ENCODE measurements around the gene ATPAF2.
"Not testable (repeated sequence)": the region's sequence is repeated elsewhere in the genome, so short reads cannot be mapped to it uniquely, and the experiment has no call there.

The ATPAF2 gene

DNA sequence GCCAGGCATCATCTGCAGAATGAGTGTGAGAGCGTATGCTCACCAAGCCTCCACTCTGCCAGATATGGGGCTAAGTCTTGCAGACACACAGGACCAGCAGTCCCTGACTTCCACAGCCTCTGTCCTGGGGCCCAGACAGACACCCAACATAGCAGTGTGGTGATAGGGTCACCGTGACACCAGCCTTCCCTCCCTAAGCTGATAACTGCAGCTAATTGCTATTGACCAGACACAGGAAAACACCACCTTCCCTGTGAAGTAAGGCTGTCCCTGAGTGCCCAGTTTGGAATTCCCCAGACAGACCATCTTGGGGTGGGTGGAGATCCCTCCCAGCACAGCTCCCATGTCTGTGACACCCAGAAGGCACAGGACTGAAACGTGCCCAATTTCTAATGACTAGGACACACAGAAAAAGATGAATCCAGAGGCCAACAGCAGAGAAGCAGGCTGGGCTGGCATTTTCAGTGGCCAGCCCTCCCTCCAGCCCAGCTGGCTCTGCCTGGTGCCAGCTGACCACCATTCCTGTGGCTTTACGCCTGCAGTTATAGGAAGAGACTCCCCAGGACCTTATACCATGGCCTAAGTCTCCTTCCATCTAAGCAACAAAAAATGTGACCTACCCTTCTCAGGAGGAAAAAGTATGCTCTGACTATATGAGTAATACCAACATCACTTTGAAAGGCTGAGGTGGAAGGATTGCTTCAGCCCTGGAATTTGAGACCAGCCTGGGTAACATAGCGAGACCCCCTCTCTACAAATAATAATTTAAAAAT is 30.3 kb downstream of the ATPAF2 start:
- Mint-ChIP-seq H3K27ac (no peak overlapping the region), H3K4me1 (ENCODE audit: low read depth) (no peaks in the 10 kb centered on the region), H3K9me3 (no peaks in the 10 kb centered on the region), H3K36me3 (ENCODE audit: low read depth) (peaks cover 17% of the 10 kb centered on the region), H3K27me3 (no peaks in the 10 kb centered on the region), H3K4me3 (no peak overlapping the region)

DNA sequence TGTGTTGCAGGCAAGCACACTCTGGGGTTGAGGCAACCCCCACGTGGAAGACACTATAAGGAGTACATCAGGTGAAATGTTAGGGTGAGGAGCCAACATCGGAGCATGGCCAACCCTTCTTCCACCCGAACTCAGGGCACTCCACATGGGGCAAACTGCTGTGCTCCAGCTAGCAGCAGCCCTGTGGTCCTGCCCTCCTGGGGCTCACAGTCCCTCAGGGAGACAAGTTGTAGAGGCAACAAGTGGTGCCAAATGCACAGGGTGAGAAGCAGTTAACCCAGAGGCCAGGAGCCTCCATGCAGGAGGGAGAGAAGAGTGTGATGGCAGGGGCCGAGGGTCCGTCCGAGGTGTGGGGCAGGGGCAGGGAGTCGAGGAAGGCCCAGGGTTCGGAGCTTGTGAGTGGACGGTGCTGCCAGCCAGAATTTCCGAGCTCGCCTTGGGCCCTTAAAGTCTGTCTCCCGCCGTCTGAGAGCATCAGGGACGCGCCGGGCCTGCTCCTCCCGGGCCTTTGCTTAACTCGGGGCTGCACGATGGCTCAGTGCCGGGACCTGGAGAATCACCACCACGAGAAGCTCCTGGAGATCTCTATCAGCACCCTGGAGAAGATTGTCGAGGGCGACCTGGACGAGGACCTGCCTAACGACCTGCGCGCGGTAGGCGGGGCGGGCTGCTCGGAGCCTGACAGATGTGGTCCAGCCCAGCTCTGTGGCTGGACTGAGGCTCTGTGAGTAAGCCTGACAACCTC is 32.3 kb downstream of the ATPAF2 start:
- Mint-ChIP-seq H3K4me3 (no peak overlapping the region), H3K36me3 (ENCODE audit: low read depth) (peaks cover 8% of the 10 kb centered on the region), H3K27ac (no peak overlapping the region), H3K4me1 (ENCODE audit: low read depth) (no peaks in the 10 kb centered on the region), H3K9me3 (no peaks in the 10 kb centered on the region), H3K27me3 (no peaks in the 10 kb centered on the region)

DNA sequence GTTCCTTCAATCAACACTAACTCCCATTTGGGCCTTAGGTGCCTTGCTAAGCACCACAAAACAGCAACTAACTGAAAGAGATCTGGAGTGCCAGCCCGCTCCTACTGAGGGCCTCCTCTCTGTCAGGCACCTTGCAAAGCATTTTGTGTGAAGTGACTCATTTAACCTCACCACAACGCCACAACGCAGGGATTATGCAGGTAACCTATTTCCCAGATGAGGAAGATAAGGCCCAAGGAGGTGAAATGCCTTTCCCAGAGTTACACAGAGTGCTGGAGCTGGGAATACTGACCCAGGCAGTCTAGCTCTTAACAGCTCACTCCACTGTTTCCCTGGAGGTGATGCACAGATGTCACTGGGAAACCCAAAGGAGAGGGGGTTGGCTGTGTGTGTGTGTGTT is 33.5 kb downstream of the ATPAF2 start:
- Mint-ChIP-seq H3K27me3 (no peaks in the 10 kb centered on the region), H3K36me3 (ENCODE audit: low read depth) (peaks cover 8% of the 10 kb centered on the region), H3K27ac (no peak overlapping the region), H3K4me1 (ENCODE audit: low read depth) (no peaks in the 10 kb centered on the region), H3K9me3 (no peaks in the 10 kb centered on the region), H3K4me3 (no peak overlapping the region)

DNA sequence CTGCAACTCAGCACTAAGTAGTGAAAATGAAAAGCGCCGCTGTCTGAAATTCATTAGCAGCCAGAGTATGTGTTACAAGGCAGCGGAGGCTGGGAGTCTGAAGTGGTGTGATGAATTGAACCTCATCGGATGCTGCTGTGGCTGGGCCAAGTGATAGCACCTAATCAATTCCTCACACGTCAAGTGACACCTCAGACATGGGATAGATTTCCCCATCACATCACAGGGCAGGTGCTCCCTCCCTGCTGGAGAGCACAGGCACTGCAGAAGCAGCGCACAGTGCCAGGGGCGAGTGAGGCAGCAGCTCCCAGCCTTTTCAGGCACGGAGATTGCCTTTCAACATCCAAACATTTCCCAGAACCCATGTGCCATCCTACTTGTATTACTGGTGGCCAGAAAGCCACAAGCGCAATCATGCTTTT is 34.1 kb downstream of the ATPAF2 start:
- H3K36me3 Mint-ChIP-seq (ENCODE audit: low read depth) = peaks cover 3% of the 10 kb centered on the region
- no peak overlapping the region for H3K4me3 Mint-ChIP-seq
- H3K27ac Mint-ChIP-seq = no peak overlapping the region
- no peaks in the 10 kb centered on the region for H3K27me3 Mint-ChIP-seq
- no peaks in the 10 kb centered on the region for H3K4me1 Mint-ChIP-seq (ENCODE audit: low read depth)
- H3K9me3 Mint-ChIP-seq = no peaks in the 10 kb centered on the region

DNA sequence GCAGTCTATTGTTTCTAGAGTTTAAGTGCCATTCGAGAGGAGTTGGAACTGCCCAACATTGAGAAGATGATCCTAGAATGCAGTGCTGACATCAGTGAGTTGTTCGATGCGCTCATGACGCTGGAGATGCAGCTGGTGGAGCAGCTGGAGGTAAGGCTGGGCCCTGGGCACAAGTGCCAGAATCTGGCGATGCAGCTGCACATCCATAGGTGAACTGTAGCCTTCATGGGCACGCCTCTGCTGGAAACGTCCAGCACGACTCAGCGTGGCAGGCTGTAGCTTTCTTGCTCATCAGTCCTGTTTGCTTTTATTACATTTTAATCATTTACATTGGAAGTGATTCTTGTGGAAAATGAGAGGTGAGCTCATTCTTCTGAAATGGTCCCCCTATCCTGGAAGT is 34.6 kb downstream of the ATPAF2 start:
- peaks cover 3% of the 10 kb centered on the region for H3K36me3 Mint-ChIP-seq (ENCODE audit: low read depth)
- H3K27ac Mint-ChIP-seq = no peak overlapping the region
- H3K9me3 Mint-ChIP-seq = no peaks in the 10 kb centered on the region

DNA sequence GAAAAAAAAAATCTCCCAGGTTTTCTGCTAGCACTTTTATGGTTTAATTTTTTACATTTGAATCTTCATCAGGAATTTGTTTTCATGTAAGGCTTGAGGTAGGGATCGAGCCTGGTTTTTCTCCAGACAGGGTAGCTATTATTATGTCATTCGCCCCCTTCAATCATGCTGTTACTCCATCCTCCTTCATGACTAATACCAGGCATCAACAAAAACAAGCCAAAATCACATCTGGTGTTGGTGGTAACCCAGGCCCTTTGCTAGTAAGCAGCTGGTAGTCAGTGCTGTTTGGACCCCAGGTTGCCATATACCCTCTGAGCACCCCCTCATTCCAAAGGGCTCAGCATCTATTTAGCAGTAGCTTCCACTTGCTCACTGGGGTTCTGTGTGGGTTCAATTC is 36.8 kb downstream of the ATPAF2 start:
- Mint-ChIP-seq H3K27ac (no peak overlapping the region), H3K9me3 (no peaks in the 10 kb centered on the region), H3K27me3 (no peaks in the 10 kb centered on the region), H3K36me3 (ENCODE audit: low read depth) (no peaks in the 10 kb centered on the region), H3K4me1 (ENCODE audit: low read depth) (no peaks in the 10 kb centered on the region), H3K4me3 (no peak overlapping the region)

More for the DNA sequence above, 34.6 kb downstream of the ATPAF2 start:
- Mint-ChIP-seq H3K27me3 (no peaks in the 10 kb centered on the region), H3K4me3 (no peak overlapping the region), H3K4me1 (ENCODE audit: low read depth) (no peaks in the 10 kb centered on the region)

DNA sequence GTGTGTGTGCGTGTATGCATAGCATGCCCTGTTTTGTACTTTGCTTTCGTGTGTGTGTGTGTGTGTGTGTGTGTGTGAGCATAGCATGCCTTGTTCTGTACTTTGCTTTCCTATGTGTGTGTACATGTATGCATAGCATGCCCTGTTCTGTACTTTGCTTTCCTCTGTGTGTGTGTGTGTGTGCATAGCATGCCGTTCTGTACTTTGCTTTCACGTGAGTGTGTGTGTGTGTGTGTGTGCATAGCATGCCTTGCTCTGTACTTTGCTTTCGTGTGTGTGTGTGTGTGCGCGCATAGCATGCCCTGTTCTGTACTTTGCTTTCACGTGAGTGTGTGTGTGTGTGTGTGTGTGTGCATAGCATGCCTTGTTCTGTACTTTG is 38.9 kb downstream of the ATPAF2 start:
- Mint-ChIP-seq H3K27ac (no peak overlapping the region), H3K27me3 (no peaks in the 10 kb centered on the region), H3K4me1 (ENCODE audit: low read depth) (no peaks in the 10 kb centered on the region), H3K36me3 (ENCODE audit: low read depth) (no peaks in the 10 kb centered on the region), H3K4me3 (no peak overlapping the region), H3K9me3 (no peaks in the 10 kb centered on the region)

DNA sequence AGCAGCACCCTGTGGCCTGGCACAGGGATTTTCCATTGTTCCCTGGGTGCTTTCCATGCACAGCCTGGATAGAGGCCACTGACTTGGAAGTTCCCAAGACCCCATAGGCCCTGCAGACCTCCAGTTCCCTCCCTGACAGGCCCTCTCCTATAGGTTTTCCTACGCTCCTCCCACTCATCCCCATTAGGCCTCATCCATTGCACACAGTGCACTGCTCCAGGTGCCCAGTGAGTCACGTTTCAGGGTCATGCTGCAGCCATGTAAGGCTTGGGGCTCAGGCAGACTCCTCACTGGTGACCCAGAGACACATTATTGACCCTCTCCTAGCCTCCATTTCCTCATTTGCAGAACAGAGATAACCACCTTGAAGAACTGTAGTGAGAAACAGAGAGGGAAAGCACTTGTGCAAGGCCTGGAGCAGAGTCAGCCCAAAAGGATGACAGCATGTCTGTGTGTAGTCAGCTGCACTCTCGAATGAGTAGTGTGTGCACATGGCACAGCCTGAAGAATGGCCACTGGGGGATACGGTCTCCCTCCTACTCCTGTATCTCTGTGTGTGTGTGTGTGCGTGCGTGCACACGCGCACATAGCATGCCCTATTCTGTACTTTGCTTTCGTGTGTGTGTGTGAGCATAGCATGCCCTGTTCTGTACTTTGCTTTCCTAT is 39.5 kb downstream of the ATPAF2 start:
- Mint-ChIP-seq H3K36me3 (ENCODE audit: low read depth) (no peaks in the 10 kb centered on the region), H3K4me3 (no peak overlapping the region), H3K27me3 (no peaks in the 10 kb centered on the region), H3K27ac (no peak overlapping the region), H3K9me3 (no peaks in the 10 kb centered on the region), H3K4me1 (ENCODE audit: low read depth) (no peaks in the 10 kb centered on the region)

DNA sequence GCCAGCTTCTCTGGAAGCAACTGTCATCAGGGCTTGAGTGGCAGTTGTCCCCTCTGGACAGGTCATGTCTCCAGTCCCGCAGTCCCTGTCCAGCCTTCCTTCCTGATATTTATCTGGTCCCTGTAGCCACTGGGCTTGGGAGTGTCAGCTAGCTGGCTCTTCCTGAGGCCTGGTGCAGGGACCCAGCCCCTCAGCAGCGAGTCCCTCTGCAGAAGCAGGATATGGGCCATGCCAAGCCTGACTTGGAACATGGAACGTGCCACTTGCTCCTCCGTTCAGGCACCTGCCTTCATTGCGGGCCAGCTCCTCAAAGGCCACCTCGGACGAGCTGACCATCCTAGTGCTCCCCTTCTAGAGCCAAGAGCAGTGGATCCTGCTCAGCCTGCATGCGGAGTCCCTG is 40.0 kb downstream of the ATPAF2 start:
- H3K4me3 Mint-ChIP-seq = no peak overlapping the region
- H3K27ac Mint-ChIP-seq = no peak overlapping the region
- no peaks in the 10 kb centered on the region for H3K4me1 Mint-ChIP-seq (ENCODE audit: low read depth)
- H3K9me3 Mint-ChIP-seq = no peaks in the 10 kb centered on the region
- no peaks in the 10 kb centered on the region for H3K27me3 Mint-ChIP-seq
- no peaks in the 10 kb centered on the region for H3K36me3 Mint-ChIP-seq (ENCODE audit: low read depth)

DNA sequence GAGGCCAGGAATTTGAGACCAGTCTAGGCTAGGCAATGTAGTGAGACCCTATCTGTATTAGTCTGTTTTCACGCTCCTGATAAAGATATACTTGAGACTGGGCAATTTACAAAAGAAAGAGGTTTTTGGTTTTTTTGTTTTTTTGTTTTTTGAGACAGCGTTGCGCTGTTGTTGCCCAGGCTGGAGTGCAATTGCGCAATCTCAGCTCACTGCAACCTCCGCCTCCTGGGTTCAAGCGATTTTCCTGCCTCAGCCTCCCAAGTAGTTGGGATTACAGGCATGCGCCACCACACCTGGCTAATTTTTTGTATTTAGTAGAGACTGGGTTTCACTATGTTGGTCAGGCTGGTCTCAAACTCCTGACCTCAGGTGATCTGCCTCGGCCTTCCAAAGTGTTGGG is 43.1 kb downstream of the ATPAF2 start:
- H3K4me1 Mint-ChIP-seq (ENCODE audit: low read depth); H3K4me3 Mint-ChIP-seq; H3K9me3 Mint-ChIP-seq; H3K36me3 Mint-ChIP-seq (ENCODE audit: low read depth); H3K27me3 Mint-ChIP-seq; H3K27ac Mint-ChIP-seq: not testable (repeated sequence)

DNA sequence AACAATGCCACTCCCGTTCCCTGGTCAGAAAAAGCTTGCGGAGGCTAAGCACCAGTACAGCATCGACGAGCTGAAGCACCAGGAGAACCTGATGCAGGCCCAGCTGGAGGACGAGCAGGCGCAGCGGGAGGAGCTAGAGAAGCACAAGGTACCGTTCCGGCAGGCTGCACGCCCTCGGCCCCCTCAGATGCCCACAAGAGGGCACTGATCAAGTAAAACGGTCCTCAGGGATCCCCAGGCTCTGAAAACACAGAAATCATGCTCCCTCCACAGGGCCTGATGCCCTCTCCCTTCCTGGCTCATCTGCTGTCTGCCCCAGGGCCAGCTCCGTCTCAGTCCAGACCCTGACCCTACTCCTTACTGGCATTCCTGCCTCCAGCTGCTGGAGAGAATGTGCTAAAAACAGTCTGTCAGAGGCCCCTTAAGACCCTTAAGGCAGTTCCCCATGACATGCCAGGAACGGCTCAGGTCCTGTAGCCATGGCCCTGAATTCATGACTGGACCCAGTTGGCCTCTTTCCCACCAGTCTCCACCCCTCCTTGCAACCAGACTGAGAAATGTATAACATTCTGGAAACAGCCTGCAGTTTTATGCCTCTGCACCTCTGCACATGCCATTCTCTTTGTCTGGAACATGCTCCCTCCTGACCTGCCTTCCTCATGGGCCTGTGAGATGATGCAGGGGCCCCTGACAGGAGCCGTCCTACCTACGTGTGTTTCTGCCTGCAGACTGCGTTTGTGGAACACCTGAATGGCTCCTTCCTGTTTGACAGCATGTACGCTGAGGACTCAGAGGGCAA is 44.5 kb downstream of the ATPAF2 start:
- H3K36me3 Mint-ChIP-seq (ENCODE audit: low read depth) = no peaks in the 10 kb centered on the region
- H3K9me3 Mint-ChIP-seq = no peaks in the 10 kb centered on the region
- no peaks in the 10 kb centered on the region for H3K27me3 Mint-ChIP-seq
- H3K4me3 Mint-ChIP-seq = no peak overlapping the region
- no peak overlapping the region for H3K27ac Mint-ChIP-seq
- peaks cover 2% of the 10 kb centered on the region for H3K4me1 Mint-ChIP-seq (ENCODE audit: low read depth)

DNA sequence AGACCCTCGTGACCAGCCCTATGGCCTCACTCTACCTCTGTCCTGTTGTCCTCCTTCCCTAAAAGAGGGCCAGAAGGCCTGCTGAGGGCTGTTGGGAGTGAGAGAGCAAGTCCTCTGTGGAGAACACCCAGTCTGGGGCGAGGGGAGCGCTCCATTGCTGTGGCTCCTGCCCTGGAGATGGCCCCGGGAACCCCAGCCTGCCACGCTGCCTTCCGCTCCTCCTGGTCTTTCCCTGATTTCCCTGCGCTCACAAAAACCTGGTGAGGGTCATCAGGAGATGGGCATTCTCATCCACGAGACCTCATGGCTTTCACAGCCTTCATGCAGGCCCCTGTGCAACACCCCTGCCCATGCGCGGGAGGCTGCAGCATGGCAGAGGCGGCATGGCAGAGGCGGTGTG is 45.1 kb downstream of the ATPAF2 start:
- Mint-ChIP-seq H3K27ac (no peak overlapping the region), H3K4me1 (ENCODE audit: low read depth) (peaks cover 2% of the 10 kb centered on the region), H3K9me3 (no peaks in the 10 kb centered on the region), H3K27me3 (no peaks in the 10 kb centered on the region), H3K4me3 (no peak overlapping the region), H3K36me3 (ENCODE audit: low read depth) (no peaks in the 10 kb centered on the region)

DNA sequence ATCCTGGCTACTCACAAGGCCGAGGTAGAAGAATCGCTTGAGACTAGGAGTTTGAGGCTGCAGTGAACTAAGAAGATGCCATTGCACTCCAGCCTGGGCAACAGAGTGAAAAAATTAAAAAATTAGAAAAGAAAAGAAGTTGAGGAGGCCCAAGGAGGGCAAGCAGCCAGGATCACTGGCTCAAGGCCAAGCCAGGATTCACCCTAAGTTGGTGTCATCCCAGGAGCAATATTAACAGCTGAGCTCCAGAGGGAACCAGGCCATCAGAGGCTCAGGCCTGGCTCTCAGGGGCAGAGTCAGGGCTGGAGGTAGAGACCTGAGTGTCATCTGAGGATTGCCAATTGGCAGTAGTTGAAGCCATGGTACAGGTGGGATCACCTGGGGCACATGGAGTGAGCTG is 45.6 kb downstream of the ATPAF2 start:
- no peaks in the 10 kb centered on the region for H3K36me3 Mint-ChIP-seq (ENCODE audit: low read depth)
- no peak overlapping the region for H3K27ac Mint-ChIP-seq
- H3K9me3 Mint-ChIP-seq = no peaks in the 10 kb centered on the region
- no peaks in the 10 kb centered on the region for H3K27me3 Mint-ChIP-seq
- H3K4me3 Mint-ChIP-seq = no peak overlapping the region
- peaks cover 2% of the 10 kb centered on the region for H3K4me1 Mint-ChIP-seq (ENCODE audit: low read depth)

DNA sequence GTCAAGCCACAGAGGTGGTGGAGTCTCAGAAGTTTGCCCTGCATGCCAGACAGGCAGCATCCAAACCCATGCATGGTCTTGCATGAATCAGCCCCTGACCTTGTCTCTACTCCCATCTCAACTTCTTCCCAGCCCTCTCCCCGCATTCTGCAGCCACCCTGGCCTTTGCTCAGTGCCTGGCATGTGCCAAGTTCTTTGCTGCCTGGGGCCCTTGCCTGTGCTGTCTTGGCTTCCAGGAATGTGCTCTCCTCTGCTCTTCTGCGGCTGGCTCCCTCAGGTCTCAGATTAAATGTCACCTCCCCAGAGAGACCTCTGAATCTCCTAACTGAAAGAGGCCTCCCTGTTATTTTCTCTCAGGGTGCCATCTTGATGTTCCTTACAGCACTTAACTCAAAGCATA is 48.7 kb downstream of the ATPAF2 start:
- Mint-ChIP-seq H3K36me3 (ENCODE audit: low read depth) (no peaks in the 10 kb centered on the region), H3K4me1 (ENCODE audit: low read depth) (peaks cover 2% of the 10 kb centered on the region), H3K27me3 (no peaks in the 10 kb centered on the region), H3K4me3 (no peak overlapping the region), H3K27ac (no peak overlapping the region), H3K9me3 (no peaks in the 10 kb centered on the region)

DNA sequence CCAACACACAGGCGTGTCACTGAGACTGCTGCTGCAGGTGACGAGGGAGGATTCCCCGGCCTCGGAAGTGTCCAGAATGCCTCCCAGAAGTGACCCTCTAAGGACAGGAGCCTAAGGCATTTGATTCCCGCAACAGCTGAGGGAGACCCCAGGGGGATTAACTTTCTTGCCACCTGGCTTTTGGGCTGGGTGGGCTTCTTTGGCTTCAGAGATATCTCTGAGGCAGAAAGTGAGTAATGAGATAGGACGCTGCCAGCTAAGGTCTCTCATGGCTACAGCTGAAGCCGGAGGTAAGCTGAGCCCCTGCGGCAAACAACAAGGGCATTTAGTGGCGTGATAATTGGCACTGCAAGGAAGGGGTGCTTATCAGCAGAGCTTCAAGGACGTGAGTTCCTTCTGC is 49.4 kb downstream of the ATPAF2 start:
- Mint-ChIP-seq H3K4me3 (no peak overlapping the region), H3K27me3 (no peaks in the 10 kb centered on the region), H3K36me3 (ENCODE audit: low read depth) (no peaks in the 10 kb centered on the region), H3K4me1 (ENCODE audit: low read depth) (peaks cover 2% of the 10 kb centered on the region), H3K27ac (no peak overlapping the region), H3K9me3 (no peaks in the 10 kb centered on the region)
